GM23338 (cell line): Measurements from ENCODE around the gene THRB. TPM values are rescaled to one million over a fixed set of nuclear protein-coding genes. Genes with fewer than 3 reads are reported as not detected.

Source experiments
- ETS1 ChIP-seq: IDR thresholded peaks from 2 replicates; pipeline ENCODE4 v1.6.1; 2016; ENCODE audit warnings: antibody characterized with exemption
- EZH2phosphoT487 ChIP-seq: fragments of 200-600 bp; sonication (generic); IDR thresholded peaks from one replicate; pipeline ENCODE4 v1.8.1; 2018; ENCODE audit warnings: antibody characterized with exemption; ENCODE audit not compliant: unreplicated experiment
- microRNA counts: library from miRNA; unstranded; fragments of <30 nt; microRNA quantifications from one replicate; lab custom pipeline; 2017
- microRNA-seq: library from miRNA; unstranded; fragments of <30 nt; microRNA quantifications from one replicate; pipeline ENCODE4, GENCODE V29; 2017
- polyA plus RNA-seq: library from polyadenylated mRNA; unstranded; fragments of >200 nt; fragmentation: Nextera tagmentation; extraction: Ambion mirVana; gene quantifications from 2 replicates; pipeline ENCODE4 v1.2.1, GENCODE V29; 2016
- small RNA-seq: library from RNA; depleted of rRNA; stranded (forward); fragments of <200 nt; gene quantifications from one replicate; pipeline ENCODE3, GENCODE V24; 2014; ENCODE audit warnings: low replicate concordance
- total RNA-seq: library from RNA; depleted of rRNA; stranded (reverse); fragments of >200 nt; shearing (Covaris generic); gene quantifications from 2 replicates; pipeline ENCODE4 v1.2.3, GENCODE V29; 2014

The THRB gene
- total and polyA plus RNA-seq, 2 experiments from 2014 or later: 1.7 to 3.2 TPM

- TF ChIP-seq ETS1 (no peak), EZH2phosphoT487 (no peak)
Measured at GRCh38 chr3:24067483-24067882, 427.2 kb downstream of the THRB start (continued).

MicroRNA genes within 50 kb of the gene (microRNA counts, 767-probe panel; counts per million panel counts)
- microRNA hsa-miR-4792 (lab: Ali Mortazavi, UCI): not detected

Small RNAs within 50 kb of the gene (microRNA-seq; reads per million reads assigned to microRNA genes)
- not detected for gene MIR4792

Small RNAs within 50 kb of the gene (small RNA-seq; reads per million reads assigned to genes)
- gene MIR4792: not detected
